Right forelimb (tissue), 1 donor: ENCODE results near the gene SLC26A11.
"Not testable (repeated sequence)": the region's sequence is repeated elsewhere in the genome, so short reads cannot be mapped to it uniquely, and the experiment has no call there.

Source experiments
- DNase-seq: peaks from one replicate; pipeline ENCODE4 v3.0.0-alpha.2; 2018

The SLC26A11 gene

DNA sequence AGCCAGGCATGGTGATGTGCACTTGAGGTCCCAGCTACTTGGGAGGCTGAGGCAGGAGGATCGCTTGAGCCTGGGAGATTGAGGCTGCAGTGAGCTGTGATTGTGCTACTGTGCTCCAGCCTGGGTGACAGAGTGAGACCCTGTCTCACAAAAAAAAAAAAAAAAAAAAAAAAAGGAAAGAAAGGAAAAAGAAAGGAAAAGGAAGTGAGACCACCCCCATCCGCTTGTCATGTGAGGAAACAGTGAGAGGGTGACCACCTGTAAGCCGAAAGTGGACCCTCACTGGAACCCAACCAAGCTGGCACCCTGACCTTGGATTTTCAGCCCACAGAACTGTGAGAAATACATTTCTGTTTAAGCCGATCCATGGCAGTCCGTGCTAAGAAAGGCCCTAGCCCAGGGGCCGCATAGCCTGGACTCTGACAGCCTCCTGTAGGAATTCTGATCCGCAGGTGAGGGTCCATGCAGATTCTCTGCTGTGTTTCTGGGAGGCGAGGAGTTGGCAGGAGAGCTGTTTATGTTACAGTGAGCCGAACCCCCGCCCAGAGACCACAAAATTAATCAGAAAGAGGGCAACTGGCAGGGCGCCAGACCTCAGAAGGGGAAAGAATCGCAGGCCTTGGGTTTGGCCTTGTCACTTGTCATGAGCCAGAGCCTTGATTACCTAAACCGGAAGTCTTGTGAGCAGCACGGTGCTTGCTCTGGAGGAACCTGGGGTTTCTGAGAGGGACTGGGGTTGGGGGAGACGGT is 1.0 kb upstream of the SLC26A11 start:
- DNase-seq = peak; percentile 76

DNA sequence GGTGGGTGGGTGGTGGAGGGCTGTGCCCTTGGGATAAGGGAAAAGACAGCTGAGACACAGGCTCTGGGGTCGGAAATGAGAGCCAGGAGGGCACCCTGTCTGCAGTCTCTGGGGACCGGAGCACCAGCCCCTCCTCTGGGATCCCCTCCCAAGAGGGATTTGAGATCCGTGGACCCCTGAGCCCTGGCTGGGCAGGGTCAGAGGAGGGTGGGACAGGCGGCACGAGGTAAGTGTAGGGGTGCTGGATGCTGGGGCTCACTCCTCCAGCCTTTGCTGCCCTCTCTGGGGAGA is 519 bp upstream of the SLC26A11 start:
- no peak for DNase-seq

DNA sequence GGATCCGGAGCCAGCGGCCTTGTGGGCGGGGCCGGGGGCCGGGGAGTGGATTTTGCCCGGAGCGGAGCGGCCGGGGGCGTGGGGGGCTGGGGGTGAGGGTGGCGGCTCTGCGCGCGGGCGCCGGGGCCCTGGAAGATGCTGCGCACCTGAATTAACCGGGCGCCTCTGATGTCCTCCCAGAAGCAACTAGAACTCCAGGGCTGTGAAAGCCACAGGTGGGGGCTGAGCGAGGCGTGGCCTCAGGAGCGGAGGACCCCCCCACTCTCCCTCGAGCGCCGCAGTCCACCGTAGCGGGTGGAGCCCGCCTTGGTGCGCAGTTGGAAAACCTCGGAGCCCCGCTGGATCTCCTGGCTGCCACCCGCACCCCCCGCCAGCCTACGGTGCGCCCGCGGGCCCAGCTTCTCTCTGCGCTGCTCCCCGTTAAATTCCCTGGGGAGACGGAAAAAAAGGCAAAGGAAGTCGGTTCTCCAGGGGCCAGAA is 549 bp downstream of the SLC26A11 start:
- DNase-seq = no peak

DNA sequence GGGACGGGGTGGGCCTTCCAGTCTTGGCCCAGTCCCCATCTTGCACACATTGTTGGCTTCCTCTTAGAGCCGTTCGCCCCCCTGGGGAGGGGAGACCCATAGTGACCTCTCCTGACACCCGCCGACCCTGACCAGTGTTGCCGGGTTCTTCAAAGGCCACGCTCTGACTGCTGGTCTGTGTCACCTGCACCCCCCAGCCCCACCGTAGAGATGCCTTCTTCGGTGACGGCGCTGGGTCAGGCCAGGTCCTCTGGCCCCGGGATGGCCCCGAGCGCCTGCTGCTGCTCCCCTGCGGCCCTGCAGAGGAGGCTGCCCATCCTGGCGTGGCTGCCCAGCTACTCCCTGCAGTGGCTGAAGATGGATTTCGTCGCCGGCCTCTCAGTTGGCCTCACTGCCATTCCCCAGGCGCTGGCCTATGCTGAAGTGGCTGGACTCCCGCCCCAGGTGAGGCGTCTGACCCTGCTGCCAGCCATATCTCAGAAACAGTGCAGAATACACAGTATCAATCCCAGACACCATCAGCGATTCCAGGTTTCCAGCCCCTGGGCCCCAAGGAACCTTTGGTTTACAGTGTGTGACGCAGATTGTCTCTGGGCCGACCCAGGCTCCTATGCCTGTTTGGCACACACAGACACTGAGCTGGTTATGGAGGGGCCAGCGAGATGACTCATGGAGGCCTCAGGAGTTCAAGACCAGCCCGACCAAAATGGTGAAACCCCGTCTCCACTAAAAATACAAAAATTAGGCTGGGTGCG is 1.3 kb downstream of the SLC26A11 start:
- no peak for DNase-seq

DNA sequence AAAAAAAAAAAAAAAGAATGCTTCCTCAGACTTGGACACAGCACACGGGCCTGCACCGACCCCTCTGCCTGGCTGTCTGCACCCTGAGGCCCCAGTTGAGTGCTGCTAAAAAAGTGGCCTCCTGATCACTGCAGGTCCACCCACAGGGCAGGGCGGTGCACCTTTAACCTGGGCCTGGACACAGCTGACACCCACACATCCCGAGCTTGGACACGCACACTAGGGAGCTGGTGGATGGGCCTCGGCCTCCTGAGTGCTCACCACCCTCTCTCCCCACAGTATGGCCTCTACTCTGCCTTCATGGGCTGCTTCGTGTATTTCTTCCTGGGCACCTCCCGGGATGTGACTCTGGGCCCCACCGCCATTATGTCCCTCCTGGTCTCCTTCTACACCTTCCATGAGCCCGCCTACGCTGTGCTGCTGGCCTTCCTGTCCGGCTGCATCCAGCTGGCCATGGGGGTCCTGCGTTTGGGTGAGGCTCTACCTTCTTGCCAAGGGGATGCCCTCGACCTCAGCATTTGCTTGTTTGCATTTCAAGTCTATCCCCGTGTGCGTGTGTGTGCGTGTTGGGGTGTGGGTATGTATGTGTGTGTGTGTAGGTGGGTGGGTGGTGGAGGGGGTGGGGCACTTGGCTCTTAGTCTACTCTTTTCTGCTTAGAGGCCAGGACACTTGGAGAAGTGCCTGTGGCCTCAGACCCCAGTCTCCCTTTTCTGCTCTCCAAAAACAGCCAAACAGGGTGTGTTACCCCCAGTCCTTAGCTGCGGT is 2.3 kb downstream of the SLC26A11 start:
- no peak for DNase-seq

DNA sequence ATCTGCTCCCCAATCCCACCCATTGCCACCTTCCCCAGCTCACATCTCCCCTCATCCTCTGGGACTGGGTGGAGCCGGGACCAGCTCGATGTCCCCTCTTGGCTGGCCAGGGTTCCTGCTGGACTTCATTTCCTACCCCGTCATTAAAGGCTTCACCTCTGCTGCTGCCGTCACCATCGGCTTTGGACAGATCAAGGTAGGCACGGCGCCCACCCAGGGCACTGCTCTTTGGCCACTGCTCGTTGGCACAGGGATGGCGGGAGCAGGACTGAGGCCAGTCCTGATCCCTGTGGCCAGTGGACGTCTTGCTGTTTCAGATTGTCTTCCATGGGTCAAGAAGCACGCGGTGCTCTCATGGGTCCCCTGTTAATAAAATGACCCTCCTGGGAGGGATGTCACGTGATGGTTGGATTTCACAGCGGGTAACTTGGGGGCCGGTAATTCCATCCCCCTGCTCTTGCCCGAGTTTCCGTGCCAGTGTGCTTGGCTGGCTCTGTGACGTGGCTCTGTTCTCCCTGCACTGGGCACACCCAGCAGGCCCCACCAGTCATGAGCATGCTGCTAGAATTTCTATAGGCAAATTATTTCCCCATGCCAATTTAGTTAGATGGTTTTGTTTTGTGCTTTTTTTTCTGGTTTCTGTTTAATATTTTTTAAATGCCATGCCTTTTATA is 3.1 kb downstream of the SLC26A11 start:
- no peak for DNase-seq

DNA sequence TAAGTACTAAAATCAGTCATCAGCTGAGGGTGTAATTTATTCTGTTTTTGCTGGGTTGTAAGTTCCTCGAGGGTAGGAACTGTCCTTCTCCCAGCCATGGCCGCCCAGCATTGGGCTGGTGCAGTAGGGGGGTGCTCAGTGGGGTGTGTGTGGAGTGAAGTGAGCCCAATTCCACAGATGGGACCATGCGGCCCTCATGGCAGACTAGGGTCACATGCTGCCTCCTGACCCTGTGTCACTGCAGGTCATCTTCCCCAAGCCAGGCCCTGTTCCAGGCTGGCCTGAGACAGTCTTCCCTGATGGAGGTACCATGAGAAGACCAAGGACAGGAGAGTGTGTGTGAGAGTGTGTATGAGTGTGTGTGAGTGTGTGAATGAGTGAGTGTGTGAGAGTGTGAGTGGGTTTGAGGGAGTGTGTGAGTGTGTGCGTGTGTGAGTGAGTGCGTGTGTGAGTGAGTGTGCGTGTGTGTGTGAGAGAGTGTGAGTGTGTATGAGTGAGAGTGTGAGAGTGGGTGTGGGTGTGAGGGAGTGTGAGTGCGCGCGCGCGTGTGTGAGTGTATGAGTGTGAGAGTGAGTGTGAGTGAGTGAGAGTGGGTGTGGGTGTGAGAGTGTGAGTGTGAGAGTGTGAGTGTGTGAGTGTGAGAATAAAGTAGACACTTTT is 3.7 kb downstream of the SLC26A11 start:
- no peak for DNase-seq

DNA sequence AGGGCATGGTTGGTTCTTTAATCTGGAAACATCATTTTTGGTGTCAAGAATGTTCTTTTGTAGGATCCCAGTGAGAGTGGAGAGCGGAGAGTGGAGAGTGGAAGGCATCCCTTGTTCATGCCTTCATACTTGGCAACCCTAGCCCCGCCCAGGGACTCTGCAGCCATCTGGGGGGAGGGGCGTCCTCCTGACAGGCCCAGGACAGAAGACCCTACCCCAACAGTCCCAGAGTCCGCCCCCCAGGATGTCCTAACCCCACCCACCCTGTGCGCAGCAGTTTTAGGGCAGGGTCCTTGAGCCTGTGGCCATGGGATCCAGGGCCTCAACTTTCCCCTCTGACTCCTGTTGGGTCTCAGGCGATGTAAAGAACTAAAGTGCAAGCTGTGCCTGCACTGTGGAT is 4.5 kb downstream of the SLC26A11 start:
- no peak for DNase-seq

DNA sequence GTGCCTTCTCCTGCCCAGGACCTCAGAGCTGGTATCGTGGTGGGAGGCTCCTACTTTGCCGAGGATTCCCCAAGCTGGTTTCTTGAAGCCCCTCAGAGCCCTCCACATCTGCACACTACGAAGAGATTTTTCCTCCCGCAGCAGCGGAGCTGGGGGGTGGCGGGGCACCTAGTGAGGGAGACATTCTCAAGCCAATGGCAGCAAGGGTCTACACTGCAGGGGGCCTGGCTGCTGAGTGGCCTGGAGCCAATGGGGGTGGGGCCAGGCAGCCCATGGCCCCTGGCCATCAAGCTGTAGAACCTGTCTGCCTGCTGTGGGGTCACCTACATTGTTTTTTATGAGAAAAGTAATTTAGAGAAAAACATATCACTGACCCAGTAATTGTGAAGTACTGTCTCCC is 5.0 kb downstream of the SLC26A11 start:
- DNase-seq = no peak

DNA sequence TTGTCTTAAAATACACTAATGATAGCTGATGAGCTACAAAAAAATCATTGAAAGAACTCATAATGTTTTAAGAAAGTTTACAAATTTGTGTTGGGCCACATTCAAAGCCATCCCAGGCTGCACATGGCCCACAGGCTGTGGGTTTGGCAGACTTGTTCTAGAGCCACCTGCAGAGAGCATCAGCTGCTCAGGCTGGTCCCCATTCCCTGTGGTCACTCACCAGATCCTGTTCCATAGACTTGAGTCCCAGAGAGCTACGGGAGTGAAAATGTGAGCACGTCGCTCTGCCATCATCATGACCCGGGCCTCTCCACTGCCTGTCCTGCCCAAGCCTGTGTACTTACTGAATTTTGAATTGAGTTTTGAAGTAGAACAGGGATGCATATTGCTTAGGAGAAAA is 6.9 kb downstream of the SLC26A11 start:
- no peak for DNase-seq

DNA sequence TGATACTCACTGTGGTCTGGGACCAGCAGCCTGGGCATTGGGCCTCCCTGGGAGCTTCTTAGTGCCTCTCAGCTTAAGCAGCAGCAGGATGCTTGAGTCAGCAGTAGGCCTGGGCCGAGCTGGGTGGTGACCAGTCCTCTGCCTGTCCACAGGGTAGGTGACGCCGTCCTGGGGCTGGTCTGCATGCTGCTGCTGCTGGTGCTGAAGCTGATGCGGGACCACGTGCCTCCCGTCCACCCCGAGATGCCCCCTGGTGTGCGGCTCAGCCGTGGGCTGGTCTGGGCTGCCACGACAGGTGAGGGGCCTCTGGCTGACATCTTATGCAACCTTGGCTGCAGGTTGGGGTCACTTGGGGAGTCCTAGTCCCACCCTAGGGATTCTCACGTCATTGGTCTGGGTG is 7.4 kb downstream of the SLC26A11 start:
- DNase-seq = no peak

DNA sequence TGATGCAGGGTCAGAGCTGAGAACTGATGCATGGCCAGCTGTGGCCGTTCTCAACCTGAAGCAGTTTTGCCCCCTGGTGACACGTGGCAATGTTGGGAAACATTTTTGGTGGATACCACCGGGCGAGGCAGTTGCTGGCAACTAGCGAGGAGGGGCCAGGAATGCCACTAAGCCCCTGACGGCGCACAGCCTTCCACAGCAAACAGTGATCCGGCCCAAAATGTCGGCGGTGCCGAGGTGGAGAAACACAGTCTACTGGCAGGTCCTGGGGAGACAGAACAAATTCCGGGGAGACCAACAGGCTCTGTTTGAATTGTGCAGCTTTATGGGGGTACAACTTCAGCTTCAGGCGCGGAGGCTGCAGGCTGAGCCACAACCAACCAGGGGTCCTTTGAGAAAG is 8.2 kb downstream of the SLC26A11 start:
- DNase-seq = no peak

DNA sequence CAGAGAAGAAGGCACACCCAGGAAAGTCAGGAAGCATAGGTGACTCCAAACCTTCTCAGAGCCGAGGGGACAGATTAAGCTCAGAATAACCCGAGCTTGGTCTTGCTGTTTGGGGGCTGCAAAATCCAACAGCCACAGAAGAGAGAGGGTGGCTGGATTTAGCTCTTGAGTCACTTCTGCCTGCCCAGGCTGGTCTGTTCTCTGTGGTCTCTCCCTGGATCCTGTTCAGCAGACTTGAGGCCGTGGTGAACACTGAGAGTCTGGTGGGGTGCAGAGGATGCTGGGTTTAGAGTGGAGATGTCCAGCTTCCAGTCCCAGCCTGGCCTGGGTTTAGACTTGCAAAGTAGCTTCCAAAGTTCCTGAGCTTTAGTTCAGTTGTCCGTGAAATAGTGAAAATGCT is 8.8 kb downstream of the SLC26A11 start:
- DNase-seq = no peak

DNA sequence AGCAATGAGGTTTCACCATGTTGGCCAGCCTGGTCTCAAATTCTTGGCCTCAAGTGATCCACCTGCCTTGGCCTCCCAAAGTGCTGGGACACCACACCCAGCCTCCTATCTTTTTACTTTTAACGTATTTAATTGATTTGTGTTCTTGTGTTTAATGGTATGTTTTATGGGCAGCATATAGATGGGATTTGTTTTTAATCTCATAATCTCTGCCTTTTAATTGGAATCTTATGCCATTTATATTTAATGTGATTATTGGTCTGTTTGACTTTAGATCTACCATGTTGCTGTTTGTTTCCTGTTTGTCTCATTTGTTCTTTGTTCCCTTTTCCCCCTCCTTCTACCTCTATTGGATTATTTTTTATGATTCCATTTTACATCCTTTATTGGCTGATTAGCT is 12.2 kb downstream of the SLC26A11 start:
- no peak for DNase-seq

DNA sequence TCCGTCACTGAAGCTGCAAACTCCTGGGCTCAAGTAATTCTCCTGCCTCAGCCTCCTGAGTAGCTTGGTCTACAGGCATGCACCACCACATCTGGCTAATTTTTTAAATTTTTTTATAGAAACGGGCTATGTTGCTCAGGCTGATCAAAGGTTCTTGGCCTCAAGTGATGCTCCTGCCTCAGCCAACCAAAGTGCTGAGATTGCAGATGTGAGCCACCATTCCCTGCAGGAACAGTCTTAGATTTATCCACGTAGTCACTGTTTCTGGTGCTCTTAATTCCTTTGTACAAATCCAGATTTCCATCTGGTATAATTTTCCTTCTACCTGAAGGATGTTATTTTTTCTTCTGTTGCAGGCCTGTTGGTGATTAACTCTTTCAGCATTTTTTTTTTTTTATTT is 13.0 kb downstream of the SLC26A11 start:
- no peak for DNase-seq

DNA sequence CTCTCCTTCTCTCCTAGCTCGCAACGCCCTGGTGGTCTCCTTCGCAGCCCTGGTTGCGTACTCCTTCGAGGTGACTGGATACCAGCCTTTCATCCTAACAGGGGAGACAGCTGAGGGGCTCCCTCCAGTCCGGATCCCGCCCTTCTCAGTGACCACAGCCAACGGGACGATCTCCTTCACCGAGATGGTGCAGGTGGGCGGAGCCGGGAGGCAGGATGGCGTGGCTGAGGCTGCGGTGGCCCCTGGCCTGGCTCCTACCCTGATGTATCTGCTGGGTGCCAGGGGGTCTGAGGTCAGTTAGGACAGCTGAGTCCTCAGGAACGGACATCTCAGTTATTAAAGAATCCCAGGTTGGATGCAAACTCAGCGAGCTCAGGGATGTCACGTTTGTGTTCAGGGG is 16.7 kb downstream of the SLC26A11 start:
- no peak for DNase-seq

DNA sequence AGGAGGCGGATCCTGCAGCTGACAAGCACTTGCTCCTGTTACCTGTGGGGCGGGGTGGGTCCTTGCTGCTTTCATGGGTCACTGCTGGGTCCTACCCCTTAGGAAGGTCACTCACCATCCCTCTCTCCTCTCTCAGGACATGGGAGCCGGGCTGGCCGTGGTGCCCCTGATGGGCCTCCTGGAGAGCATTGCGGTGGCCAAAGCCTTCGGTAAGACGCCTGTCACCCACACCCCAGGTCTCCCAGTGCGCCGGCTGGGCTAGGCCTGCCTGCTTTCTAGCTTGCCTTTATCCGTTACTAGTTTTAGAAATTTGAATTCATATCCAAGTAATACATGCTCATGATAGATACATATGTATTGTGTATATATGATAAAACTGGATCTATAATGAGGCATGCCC is 17.2 kb downstream of the SLC26A11 start:
- DNase-seq = no peak

DNA sequence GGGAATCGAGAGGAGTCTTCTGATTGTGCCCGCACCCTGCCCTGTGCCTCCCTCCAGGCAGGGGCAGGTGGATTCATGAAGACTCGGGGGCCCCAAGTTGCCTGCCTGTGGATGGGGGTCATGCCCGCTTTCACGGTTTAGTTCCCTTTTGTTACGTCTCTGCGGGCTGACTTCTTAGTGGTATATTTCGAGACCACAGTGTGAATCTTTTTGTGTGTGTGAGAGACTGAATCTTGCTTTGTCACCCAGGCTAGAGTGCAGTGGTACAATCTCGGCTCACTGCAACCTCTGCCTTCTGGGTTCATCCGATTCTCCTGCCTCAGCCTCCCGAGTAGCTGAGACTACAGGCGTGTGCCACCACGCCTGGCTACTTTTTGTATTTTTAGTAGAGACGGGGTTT is 22.3 kb downstream of the SLC26A11 start:
- no peak for DNase-seq

DNA sequence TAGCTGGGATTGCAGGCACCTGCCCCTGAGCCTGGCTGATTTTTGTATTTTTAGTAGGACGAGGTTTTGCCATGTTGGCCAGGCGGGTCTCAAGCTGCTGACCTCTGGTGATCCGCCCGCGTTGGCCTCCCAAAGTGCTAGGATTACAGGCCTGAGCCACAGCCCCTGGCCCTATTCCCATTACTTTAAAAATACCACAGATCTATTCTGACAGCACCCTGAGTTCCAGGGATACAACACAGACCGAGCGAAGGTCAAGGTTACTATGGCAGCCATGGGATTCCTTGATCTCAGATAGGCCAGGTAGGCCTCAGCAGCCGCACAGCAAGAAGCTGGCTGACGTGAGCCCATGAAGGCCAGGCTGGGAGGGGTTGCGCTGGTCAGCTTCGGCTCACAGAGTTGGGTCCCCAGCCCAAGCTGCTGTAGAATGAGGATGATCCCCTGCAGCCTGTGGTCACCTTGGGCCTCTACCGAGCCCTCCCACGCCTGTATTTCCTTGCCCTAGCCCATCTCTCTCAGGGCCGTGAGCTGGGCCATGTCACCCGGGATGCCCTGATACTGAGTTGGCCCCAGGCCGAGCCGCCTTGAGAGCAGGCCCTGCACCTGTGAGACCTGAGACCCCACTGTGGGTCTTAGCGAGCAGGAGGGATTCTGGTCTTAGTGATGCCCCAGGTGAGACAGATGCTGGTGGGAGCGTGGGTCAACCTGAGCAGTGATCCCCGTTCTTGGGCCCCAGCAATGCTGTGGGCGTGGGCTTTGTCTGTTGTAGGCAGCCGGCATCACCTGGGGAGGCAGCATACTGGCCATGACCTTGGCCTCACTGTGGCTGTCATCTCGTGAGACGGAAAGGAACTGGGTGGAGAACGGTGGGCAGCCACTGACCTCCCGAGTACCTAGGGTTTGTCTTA is 23.6 kb downstream of the SLC26A11 start:
- DNase-seq = no peak

DNA sequence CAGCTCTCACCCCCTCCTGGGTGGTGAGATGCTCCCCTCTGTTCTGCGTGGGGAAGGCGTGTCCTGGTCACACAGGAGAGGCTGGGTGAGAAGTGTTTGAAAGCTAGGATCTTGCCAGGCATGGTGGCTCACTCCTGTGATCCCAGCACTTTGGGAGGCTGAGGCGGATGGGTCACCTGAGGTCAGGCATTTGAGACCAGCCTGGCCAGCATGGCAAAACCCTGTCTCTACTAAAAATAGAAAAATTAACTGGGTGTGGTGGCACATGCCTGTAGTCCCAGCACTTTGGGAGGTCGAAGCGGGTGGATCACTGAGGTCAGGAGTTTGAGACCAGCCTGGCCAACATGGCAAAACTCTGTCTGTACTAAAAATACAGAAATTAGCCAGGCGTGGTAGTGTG is 24.2 kb downstream of the SLC26A11 start:
- not testable (repeated sequence) for DNase-seq

DNA sequence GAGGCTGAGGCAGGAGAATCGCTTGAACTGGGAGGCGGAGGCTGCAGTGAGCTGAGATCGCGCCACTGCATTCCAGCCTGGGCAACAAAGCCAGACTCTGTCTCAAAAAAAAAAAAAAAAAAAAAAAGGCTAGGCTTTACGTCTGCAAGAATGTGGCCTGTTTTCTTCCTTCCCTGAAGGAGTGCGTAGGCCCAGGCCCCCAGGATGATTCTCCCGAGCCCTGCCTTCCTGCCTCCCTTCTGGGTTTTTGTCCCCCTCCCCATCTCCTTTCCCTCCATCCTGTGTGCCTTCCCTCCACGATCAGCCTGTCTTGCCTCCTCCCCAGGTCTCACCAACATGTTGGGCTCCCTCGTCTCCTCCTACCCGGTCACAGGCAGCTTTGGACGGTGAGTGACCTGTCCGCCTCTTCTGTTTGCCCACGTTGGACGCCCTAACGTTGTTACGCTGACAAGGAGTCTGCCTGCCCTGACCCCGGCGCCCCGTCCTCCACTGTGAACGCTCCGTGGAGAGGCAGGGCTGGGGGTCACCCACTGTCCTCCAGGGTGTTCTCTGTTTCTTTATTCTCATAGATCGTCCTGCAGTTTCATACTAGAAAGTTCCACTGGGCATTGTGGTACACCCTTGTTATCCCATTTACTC is 24.8 kb downstream of the SLC26A11 start:
- no peak for DNase-seq
